ENCODE results near the gene KLK3. TPM values are rescaled to one million over a fixed set of nuclear protein-coding genes. Genes with fewer than 3 reads are reported as not detected.
A peak's percentile ranks its signal among the peaks of the same experiment; 100 is the strongest.

The KLK3 gene
- polyA plus RNA-seq, 6 donors from 2014 or later: not detected

- Mint-ChIP-seq H3K9me3 (peaks cover 0 to 3% (median 0%) of the 10 kb centered on the region in 7 donors), H3K27me3 (peaks cover 31 to 68% (median 48%) of the 10 kb centered on the region in 3 donors), H3K4me1 (peaks cover 0 to 3% (median 0%) of the 10 kb centered on the region in 3 donors), H3K36me3 (peaks cover 4 to 13% of the 10 kb centered on the region in 2 donors), H3K27ac (no peak overlapping the region), H3K4me3 (no peak overlapping the region)
- DNase-seq: no peak
- ATAC-seq (ENCODE audit: low read depth in 2 of 2): no peak
Measured at GRCh38 chr19:50851620-50852019, 3.1 kb upstream of the KLK3 start.

GRCh38 chr19:50857366-50857765 lies 2.7 kb downstream of the KLK3 start:
- DNase-seq (no peak), ATAC-seq (ENCODE audit: low read depth in 2 of 2) (no peak)
- Mint-ChIP-seq H3K27ac (no peak overlapping the region), H3K27me3 (peaks cover 38 to 72% (median 65%) of the 10 kb centered on the region in 3 donors), H3K4me1 (peaks cover 5 to 10% (median 6%) of the 10 kb centered on the region in 3 donors), H3K36me3 (peaks cover 4 to 28% of the 10 kb centered on the region in 2 donors), H3K9me3 (peaks cover 6 to 17% (median 12%) of the 10 kb centered on the region in 7 donors), H3K4me3 (no peak overlapping the region)

DNA sequence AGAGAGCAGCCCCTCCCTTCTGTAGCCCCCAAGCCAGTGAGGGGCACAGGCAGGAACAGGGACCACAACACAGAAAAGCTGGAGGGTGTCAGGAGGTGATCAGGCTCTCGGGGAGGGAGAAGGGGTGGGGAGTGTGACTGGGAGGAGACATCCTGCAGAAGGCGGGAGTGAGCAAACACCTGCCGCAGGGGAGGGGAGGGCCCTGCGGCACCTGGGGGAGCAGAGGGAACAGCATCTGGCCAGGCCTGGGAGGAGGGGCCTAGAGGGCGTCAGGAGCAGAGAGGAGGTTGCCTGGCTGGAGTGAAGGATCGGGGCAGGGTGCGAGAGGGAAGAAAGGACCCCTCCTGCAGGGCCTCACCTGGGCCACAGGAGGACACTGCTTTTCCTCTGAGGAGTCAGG lies 4.2 kb downstream of the KLK3 start:
- H3K27me3 Mint-ChIP-seq: peaks cover 41 to 67% (median 66%) of the 10 kb centered on the region in 3 donors
- DNase-seq (no peak), ATAC-seq (ENCODE audit: low read depth in 2 of 2) (no peak)
- no peak overlapping the region for H3K4me3 Mint-ChIP-seq
- peaks cover 4 to 26% of the 10 kb centered on the region in 2 donors for H3K36me3 Mint-ChIP-seq
- H3K27ac Mint-ChIP-seq: peak overlapping the region in 1 of 6 donors; percentile 6
- peaks cover 5 to 10% (median 6%) of the 10 kb centered on the region in 3 donors for H3K4me1 Mint-ChIP-seq
- H3K9me3 Mint-ChIP-seq: peaks cover 6 to 17% (median 12%) of the 10 kb centered on the region in 7 donors

- ATAC-seq (ENCODE audit: low read depth in 2 of 2) (no peak), DNase-seq (no peak)
- no peak overlapping the region for H3K27ac Mint-ChIP-seq
- peaks cover 4 to 26% of the 10 kb centered on the region in 2 donors for H3K36me3 Mint-ChIP-seq
- peaks cover 6 to 17% (median 12%) of the 10 kb centered on the region in 7 donors for H3K9me3 Mint-ChIP-seq
- H3K4me1 Mint-ChIP-seq: peaks cover 5 to 10% (median 6%) of the 10 kb centered on the region in 3 donors
- peaks cover 39 to 68% (median 61%) of the 10 kb centered on the region in 3 donors for H3K27me3 Mint-ChIP-seq
- H3K4me3 Mint-ChIP-seq: no peak overlapping the region
Measured at GRCh38 chr19:50859849-50860248, 5.1 kb downstream of the KLK3 start.

DNA sequence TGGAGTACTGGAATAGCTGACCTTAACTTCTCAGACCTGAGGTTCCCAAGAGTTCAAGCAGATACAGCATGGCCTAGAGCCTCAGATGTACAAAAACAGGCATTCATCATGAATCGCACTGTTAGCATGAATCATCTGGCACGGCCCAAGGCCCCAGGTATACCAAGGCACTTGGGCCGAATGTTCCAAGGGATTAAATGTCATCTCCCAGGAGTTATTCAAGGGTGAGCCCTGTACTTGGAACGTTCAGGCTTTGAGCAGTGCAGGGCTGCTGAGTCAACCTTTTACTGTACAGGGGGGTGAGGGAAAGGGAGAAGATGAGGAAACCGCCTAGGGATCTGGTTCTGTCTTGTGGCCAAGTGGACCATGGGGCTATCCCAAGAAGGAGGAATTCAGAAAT lies 6.3 kb downstream of the KLK3 start:
- no peak overlapping the region for H3K4me3 Mint-ChIP-seq
- H3K27me3 Mint-ChIP-seq: peaks cover 31 to 64% (median 49%) of the 10 kb centered on the region in 3 donors
- peaks cover 6 to 17% (median 12%) of the 10 kb centered on the region in 7 donors for H3K9me3 Mint-ChIP-seq
- DNase-seq: no peak
- peaks cover 0 to 26% of the 10 kb centered on the region in 2 donors for H3K36me3 Mint-ChIP-seq
- peak overlapping the region in 1 of 6 donors; percentile 76 for H3K27ac Mint-ChIP-seq
- no peak for ATAC-seq (ENCODE audit: low read depth in 2 of 2)
- peaks cover 5 to 10% (median 6%) of the 10 kb centered on the region in 3 donors for H3K4me1 Mint-ChIP-seq

- DNase-seq: no peak
- Mint-ChIP-seq H3K36me3 (peaks cover 0 to 20% of the 10 kb centered on the region in 2 donors), H3K4me1 (peaks cover 5 to 7% (median 6%) of the 10 kb centered on the region in 3 donors), H3K9me3 (peaks cover 6 to 17% (median 12%) of the 10 kb centered on the region in 7 donors), H3K27me3 (peaks cover 38 to 64% (median 49%) of the 10 kb centered on the region in 3 donors), H3K27ac (no peak overlapping the region), H3K4me3 (peak overlapping the region in 1 of 8 donors; percentile 57)
- no peak for ATAC-seq (ENCODE audit: low read depth in 2 of 2)
Measured at GRCh38 chr19:50861496-50862286, 7.0 kb downstream of the KLK3 start.

DNA sequence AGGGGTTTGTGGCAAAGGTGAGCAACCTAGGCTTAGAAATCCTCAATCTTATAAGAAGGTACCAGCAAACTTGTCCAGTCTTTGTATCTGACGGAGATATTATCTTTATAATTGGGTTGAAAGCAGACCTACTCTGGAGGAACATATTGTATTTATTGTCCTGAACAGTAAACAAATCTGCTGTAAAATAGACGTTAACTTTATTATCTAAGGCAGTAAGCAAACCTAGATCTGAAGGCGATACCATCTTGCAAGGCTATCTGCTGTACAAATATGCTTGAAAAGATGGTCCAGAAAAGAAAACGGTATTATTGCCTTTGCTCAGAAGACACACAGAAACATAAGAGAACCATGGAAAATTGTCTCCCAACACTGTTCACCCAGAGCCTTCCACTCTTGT lies 14.8 kb downstream of the KLK3 start:
- H3K4me1 Mint-ChIP-seq: no peaks in the 10 kb centered on the region
- no peak for DNase-seq
- peaks cover 24 to 55% (median 49%) of the 10 kb centered on the region in 3 donors for H3K27me3 Mint-ChIP-seq
- no peak overlapping the region for H3K27ac Mint-ChIP-seq
- H3K36me3 Mint-ChIP-seq: no peaks in the 10 kb centered on the region
- peaks cover 0 to 6% (median 0%) of the 10 kb centered on the region in 7 donors for H3K9me3 Mint-ChIP-seq
- no peak for ATAC-seq (ENCODE audit: low read depth in 2 of 2)
- no peak overlapping the region for H3K4me3 Mint-ChIP-seq

DNA sequence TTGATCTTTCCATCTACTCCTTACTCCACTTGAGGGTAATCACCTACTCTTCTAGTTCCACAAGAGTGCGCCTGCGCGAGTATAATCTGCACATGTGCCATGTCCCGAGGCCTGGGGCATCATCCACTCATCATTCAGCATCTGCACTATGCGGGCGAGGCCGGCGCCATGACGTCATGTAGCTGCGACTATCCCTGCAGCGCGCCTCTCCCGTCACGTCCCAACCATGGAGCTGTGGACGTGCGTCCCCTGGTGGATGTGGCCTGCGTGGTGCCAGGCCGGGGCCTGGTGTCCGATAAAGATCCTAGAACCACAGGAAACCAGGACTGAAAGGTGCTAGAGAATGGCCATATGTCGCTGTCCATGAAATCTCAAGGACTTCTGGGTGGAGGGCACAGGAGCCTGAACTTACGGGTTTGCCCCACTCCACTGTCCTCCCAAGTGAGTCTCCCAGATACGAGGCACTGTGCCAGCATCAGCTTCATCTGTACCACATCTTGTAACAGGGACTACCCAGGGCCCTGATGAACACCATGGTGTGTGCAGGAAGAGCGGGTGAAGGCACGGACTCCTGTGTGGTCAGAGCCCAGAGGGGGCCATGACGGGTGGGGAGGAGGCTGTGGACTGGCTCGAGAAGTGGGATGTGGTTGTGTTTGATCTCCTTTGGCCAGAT lies 15.8 kb downstream of the KLK3 start:
- Mint-ChIP-seq H3K4me3 (peak overlapping the region in 1 of 8 donors; percentile 29), H3K27ac (peak overlapping the region in 1 of 6 donors; percentile 25), H3K27me3 (peaks cover 24 to 55% (median 40%) of the 10 kb centered on the region in 3 donors)

GRCh38 chr19:50873056-50873455 lies 18.3 kb downstream of the KLK3 start, which contains the start of gene KLK2:
TSS of gene KLK2 (plus strand) at chr19:50873439. CDS start at chr19:50873474, 35 bp downstream.
- Mint-ChIP-seq H3K27me3 (peaks cover 13 to 35% (median 24%) of the 10 kb centered on the region in 3 donors), H3K36me3 (no peaks in the 10 kb centered on the region), H3K4me3 (no peak within 1 kb of the TSS), H3K4me1 (peaks cover 0 to 5% (median 0%) of the 10 kb centered on the region in 3 donors), H3K27ac (no peak within 1 kb of the TSS), H3K9me3 (peaks cover 0 to 6% (median 0%) of the 10 kb centered on the region in 7 donors)
- no peak for DNase-seq
- no peak for ATAC-seq (ENCODE audit: low read depth in 2 of 2)

More for the DNA sequence above, 15.8 kb downstream of the KLK3 start:
- ATAC-seq (ENCODE audit: low read depth in 2 of 2) (no peak), DNase-seq (no peak)
- H3K9me3 Mint-ChIP-seq: peaks cover 0 to 6% (median 0%) of the 10 kb centered on the region in 7 donors
- no peaks in the 10 kb centered on the region for H3K4me1 Mint-ChIP-seq
- H3K36me3 Mint-ChIP-seq: no peaks in the 10 kb centered on the region

DNA sequence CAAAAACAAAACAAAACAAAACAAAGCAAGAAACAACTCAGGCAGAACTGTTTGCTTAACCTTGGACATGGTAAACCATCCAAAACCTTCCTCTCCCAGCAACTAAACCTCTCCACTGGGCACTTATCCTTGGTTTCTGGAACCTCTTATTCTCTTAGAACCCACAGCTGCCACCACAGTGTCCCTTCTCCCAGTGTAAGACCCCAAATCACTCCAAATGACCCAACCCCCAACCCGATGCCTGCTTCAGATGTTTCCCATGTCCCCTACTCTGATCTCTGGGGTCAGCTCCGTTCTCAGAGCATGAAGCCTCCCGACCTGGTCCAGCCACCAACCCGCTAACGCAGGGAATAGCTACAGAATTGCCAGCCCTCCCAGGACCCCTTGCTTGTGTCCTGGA lies 19.5 kb downstream of the KLK3 start:
- Mint-ChIP-seq H3K27me3 (peaks cover 14 to 29% (median 18%) of the 10 kb centered on the region in 3 donors), H3K27ac (no peak overlapping the region), H3K4me3 (no peak overlapping the region), H3K4me1 (peaks cover 0 to 5% (median 0%) of the 10 kb centered on the region in 3 donors), H3K36me3 (no peaks in the 10 kb centered on the region), H3K9me3 (peaks cover 0 to 6% (median 0%) of the 10 kb centered on the region in 7 donors)
- DNase-seq (no peak), ATAC-seq (ENCODE audit: low read depth in 2 of 2) (no peak)

DNA sequence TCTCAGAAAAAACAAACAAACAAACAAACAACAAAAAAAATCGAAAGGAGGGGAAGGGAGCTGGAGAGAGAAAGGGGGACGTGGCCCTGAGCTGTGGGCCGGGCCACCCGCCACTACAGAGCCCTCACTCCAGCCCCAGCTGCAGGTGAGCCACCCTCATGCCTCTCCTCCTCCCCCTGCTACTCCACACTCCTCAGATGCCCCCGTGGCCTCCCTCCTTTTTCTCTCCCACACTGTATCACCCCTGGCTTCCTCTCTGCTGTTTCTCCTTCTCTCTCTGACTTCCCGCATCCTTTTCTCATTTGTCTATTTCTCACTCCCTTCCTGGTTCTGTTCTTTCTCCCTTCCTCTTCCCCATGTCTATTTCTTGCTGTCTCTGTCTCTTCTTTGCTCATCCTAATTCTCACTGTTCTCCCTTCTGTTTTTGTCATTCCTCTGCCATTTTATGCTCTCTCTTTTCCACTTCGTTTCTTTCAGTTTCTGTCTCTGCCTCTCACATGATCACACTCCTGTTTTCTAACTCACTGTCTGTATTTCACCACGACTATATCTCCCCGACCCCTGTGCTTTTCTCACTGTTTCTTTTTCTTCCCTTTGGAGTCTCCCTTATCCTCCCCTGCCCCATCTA lies 21.2 kb downstream of the KLK3 start:
- Mint-ChIP-seq H3K4me1 (peaks cover 0 to 5% (median 0%) of the 10 kb centered on the region in 3 donors), H3K27ac (no peak overlapping the region), H3K4me3 (no peak overlapping the region), H3K27me3 (peaks cover 24 to 29% (median 25%) of the 10 kb centered on the region in 3 donors), H3K36me3 (no peaks in the 10 kb centered on the region), H3K9me3 (peaks cover 0 to 4% (median 0%) of the 10 kb centered on the region in 7 donors)
- ATAC-seq (ENCODE audit: low read depth in 2 of 2) (no peak), DNase-seq (no peak)

DNA sequence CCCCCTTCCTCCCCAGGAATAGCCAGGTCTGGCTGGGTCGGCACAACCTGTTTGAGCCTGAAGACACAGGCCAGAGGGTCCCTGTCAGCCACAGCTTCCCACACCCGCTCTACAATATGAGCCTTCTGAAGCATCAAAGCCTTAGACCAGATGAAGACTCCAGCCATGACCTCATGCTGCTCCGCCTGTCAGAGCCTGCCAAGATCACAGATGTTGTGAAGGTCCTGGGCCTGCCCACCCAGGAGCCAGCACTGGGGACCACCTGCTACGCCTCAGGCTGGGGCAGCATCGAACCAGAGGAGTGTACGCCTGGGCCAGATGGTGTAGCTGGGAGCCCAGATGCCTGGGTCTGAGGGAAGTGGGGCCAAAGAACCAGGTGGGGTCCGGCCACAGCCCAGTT lies 21.7 kb downstream of the KLK3 start:
- Mint-ChIP-seq H3K4me3 (no peak overlapping the region), H3K27ac (no peak overlapping the region), H3K27me3 (peaks cover 19 to 28% (median 19%) of the 10 kb centered on the region in 3 donors), H3K9me3 (no peaks in the 10 kb centered on the region), H3K4me1 (peaks cover 0 to 5% (median 0%) of the 10 kb centered on the region in 3 donors), H3K36me3 (no peaks in the 10 kb centered on the region)
- no peak for ATAC-seq (ENCODE audit: low read depth in 2 of 2)
- DNase-seq: no peak

DNA sequence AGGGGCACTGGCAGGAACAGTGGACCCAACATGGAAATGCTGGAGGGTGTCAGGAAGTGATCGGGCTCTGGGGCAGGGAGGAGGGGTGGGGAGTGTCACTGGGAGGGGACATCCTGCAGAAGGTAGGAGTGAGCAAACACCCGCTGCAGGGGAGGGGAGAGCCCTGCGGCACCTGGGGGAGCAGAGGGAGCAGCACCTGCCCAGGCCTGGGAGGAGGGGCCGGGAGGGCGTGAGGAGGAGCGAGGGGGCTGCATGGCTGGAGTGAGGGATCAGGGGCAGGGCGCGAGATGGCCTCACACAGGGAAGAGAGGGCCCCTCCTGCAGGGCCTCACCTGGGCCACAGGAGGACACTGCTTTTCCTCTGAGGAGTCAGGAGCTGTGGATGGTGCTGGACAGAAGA lies 22.6 kb downstream of the KLK3 start:
- no peak for DNase-seq
- no peak overlapping the region for H3K27ac Mint-ChIP-seq
- ATAC-seq (ENCODE audit: low read depth in 2 of 2): no peak
- no peaks in the 10 kb centered on the region for H3K9me3 Mint-ChIP-seq
- peaks cover 15 to 26% (median 18%) of the 10 kb centered on the region in 3 donors for H3K27me3 Mint-ChIP-seq
- H3K4me1 Mint-ChIP-seq: peaks cover 0 to 10% (median 0%) of the 10 kb centered on the region in 3 donors
- no peak overlapping the region for H3K4me3 Mint-ChIP-seq
- H3K36me3 Mint-ChIP-seq: no peaks in the 10 kb centered on the region

All from naive B cell (primary cell).